GM19467 (cell line): ENCODE data around the gene SLC25A30.

Experiments
- ATAC-seq: cut with Tn5 transposase; IDR thresholded peaks from one replicate; pipeline ENCODE4 v1.9.1; 2021; ENCODE audit warnings: mild to moderate bottlenecking, moderate library complexity; ENCODE audit not compliant: unreplicated experiment

The SLC25A30 gene, protein sequence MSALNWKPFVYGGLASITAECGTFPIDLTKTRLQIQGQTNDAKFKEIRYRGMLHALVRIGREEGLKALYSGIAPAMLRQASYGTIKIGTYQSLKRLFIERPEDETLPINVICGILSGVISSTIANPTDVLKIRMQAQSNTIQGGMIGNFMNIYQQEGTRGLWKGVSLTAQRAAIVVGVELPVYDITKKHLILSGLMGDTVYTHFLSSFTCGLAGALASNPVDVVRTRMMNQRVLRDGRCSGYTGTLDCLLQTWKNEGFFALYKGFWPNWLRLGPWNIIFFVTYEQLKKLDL

GRCh38 chr13:45417790-45418534 is at the start of gene SLC25A30:
SLC25A30 (minus strand) TSS chr13:45418373; CDS start chr13:45411425, 6,948 bp downstream.
- ATAC-seq: peak; percentile 82

DNA sequence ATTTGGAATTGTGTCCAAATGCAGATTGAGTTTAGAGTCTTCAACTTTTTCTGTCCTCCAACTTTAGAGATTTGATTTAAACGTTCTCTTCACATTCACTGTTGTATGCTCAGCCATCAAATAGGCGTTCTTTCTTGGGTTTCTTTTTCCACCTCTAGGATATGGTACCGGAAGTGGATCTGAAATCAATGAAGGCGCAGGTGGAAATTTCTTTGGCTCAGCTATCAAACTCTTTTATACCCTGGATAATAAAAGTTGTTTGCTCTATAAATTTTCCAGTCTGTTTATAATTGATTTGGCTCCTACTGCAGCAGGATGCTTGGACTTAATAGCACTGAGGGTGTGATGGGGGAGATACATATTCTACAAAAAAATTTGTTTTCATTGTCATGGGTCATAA is 48.2 kb upstream of the SLC25A30 start:
- no peak for ATAC-seq

- peak; percentile 89 for ATAC-seq
Observed at GRCh38 chr13:45464687-45465453, 46.7 kb upstream of the SLC25A30 start, which contains the start of gene COG3. COG3 (plus strand) TSS chr13:45464939; CDS start chr13:45465037, 98 bp downstream.

- ATAC-seq: no peak
Observed at GRCh38 chr13:45464141-45464686, 46.0 kb upstream of the SLC25A30 start.

- no peak for ATAC-seq
Observed at GRCh38 chr13:45456196-45456972, 38.2 kb upstream of the SLC25A30 start.

GRCh38 chr13:45454204-45454603 is 36.0 kb upstream of the SLC25A30 start:
- ATAC-seq: no peak

DNA sequence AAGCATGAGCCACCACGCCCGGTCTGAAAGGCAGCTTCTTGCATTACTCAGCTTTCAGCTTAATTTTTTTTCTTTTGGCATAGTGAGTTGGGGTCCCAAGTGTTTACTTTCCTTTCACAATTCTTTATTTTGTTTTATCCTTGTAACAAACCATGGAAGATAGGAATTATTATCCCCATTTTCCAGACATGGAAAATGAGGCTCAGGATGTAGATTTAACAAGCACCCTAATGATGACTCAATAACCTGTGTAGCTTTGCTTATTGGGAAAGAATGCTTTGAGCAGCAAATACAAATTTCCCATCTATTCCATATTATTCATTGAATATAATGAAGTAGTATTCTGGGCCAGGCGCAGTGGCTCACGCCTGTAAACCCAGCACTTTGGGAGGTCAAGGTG is 33.1 kb upstream of the SLC25A30 start:
- no peak for ATAC-seq

- ATAC-seq: no peak
Observed at GRCh38 chr13:45448965-45449559, 30.9 kb upstream of the SLC25A30 start.

DNA sequence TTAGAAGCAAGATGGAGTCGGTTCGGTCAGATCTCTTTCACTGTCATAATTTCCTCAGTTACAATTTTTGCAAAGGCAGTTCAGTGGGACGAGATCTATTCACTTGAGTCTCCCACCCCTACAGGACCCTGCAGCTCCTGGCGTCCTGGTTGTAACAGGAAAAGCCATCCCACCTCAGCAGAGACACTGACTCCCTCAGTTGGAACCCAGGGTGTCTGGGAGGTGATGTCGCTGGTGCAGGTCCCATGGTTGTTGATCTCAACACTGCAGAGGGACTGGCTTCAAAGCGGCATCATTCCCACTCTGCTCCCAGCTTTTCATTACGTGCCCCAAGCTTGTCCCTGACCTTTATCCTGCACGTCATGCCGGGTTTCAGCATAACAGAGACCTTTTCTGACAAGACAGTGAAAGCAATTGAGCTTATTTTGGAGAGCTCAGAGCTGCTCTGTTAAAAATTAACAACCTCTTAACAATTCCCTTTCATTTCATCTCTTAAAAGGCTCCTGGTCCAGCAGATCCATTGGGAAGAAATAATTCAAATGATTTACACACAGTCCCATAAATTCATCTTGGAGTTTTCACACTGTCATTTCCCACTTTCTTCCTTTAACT is 29.0 kb upstream of the SLC25A30 start:
- no peak for ATAC-seq

GRCh38 chr13:45446181-45446580 is 28.0 kb upstream of the SLC25A30 start:
- no peak for ATAC-seq

DNA sequence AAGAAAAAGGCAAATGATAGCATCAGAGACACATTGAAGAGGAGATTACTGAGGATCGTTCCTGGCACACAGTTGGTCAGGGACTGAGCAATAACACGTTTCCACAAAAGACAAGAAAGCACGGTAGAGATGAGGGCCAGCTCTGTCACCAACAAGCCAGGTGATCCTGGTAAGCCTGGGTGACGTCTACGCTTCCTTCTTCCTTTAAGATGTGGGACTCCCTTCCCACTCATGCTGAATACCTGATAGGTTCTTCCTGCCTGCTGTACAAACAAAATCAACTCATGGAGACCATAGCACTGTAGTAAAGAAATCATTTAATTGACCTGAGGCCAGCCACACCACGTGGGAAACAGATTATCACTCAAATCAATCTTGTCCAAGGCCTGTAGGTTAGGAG is 26.9 kb upstream of the SLC25A30 start:
- ATAC-seq: no peak

DNA sequence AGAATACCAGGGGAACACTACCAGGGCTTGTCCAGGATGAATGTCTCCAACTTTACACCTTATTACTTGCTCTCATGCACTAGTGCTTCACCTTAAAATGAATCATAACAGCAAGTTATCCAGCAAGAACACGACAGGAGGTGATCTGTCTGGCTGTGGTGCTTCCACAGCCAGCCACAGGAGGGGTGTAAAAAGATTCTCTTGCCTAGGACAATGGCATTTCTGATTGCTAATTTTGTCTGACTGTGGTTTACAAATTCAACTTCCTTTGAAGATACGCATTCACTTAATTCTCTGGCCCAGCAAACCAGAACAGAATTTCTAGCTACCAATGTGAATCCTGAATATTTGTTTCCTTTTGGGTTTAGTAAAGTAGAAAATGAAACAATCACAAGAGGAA is 23.5 kb upstream of the SLC25A30 start:
- ATAC-seq: no peak

DNA sequence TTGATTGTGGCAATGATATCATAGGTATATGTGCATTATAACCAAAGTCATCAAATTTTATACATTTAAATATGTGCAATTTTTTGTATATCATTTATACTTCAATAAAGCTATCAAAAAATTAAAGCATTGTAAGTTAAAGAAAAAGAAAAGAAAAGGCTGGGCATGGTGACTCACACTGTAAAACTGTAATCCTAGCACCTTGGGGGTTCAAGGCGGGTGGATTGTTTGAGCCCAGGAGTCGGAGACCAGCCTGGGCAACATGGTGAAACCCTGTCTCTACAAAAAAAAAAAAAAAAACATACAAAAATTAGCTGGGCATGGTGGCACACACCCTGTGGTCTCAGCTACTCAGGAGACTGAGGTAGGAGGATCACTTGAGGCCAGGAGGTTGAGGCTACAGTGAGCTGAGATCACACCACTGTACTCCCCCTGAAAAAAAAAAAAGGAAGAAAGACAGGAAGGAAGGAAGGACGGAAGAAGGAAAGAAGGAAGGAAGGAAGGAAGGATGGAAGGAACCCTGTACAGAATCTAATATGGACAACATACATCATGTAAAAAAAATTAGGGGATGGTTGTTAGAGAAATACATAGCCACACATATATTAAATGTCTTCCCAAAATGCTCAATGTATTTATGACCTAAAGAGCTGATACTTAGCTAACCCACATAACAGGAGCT is 21.7 kb upstream of the SLC25A30 start:
- no peak for ATAC-seq

GRCh38 chr13:45439008-45439407 is 20.8 kb upstream of the SLC25A30 start:
- no peak for ATAC-seq

GRCh38 chr13:45437947-45438346 is 19.8 kb upstream of the SLC25A30 start:
- no peak for ATAC-seq

DNA sequence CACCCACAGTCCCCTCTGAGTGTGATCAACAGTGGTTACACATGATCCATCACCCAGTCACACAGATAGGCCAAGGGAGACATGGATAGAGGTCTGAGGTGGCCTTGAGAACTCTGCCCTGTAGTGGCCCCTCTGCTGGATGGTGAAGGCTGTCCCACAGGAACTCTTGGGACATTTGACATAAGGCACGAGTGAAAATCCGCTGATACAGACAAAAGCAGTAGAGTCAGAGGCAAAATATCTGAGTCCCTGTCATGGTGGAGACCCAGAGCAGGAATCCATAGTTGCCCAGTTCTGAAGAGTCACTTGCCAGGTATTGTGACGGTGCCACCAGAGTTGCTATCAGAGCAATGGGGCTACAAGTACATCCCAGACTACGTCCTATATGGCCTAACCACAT is 18.8 kb upstream of the SLC25A30 start:
- no peak for ATAC-seq

DNA sequence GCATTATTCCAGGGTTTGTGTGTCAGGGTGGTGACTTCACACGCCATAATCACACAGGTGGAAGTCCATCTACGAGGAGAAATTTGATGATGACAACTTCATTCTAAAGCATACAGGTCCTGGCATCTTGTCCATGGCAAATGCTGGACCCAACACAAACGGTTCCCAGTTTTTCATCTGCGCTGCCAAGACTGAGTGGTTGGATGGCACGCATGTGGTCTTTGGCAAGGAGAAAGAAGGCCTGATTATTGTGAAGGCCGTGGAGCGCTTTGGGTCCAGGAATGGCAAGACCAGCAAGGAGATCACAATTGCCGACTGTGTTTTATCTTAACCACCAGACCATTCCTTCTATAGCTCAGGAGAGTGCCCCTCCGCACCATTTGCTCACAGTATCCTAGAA is 18.2 kb upstream of the SLC25A30 start:
- ATAC-seq: no peak

GRCh38 chr13:45434556-45435371 is 16.6 kb upstream of the SLC25A30 start:
- no peak for ATAC-seq
